ENCODE data around the gene PPP2R3B. TPM values are rescaled to one million over a fixed set of nuclear protein-coding genes. Genes with fewer than 3 reads are reported as not detected.

PPP2R3B gene
- polyA plus RNA-seq, 1 donor from 2014 or later, result 41.7 TPM

DNA sequence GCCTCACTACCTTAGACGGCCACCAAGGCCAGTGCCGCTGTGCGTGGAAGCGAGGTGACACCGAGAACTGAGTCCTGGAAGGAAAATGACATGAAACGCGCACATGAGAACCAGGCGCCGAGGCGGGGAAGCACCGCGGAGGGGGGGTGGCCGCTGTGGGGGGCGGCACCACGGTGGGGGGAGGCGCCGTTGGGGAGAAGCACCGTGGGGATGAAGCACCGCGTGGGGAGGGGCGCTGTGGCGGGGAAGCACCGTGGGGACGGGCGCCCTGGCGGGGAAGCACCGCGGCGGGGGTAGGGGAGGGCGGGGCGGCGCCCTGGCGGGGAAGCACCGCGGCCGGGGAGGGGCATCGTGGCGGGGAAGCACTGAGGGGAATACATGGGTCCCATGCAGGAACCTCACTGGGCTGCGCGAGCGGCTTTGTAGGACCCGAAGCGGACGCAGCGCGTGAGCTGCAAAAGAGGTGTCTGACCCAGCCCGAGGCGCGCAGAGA, 28.0 kb downstream of the PPP2R3B start:
- H3K27me3 ChIP-seq (ENCODE audit: insufficient read depth, low read depth, low read length), result no peaks in the 10 kb centered on the region
- no peak overlapping the region for H3K27ac ChIP-seq (ENCODE audit: low read length)
- no peak overlapping the region for H3K4me2 ChIP-seq (ENCODE audit: low read length)
- no peaks in the 10 kb centered on the region for H4K20me1 ChIP-seq (ENCODE audit: insufficient read depth)
- TF ChIP-seq RAD21 (conservative IDR thresholded peaks at IDR 0.05) (no peak), EZH2 (IDR thresholded peaks at IDR 0.05; ENCODE audit: borderline replicate concordance, insufficient read depth, low read length, poor library complexity, severe bottlenecking) (no peak), MXI1 (conservative IDR thresholded peaks at IDR 0.05; ENCODE audit: poor library complexity, severe bottlenecking) (no peak), POLR2AphosphoS5 (IDR thresholded peaks at IDR 0.05) (no peak), REST (IDR thresholded peaks at IDR 0.05; ENCODE audit: borderline replicate concordance) (no peak), SMC3 (conservative IDR thresholded peaks at IDR 0.05; ENCODE audit: poor library complexity) (no peak), TAF1 (IDR thresholded peaks at IDR 0.05; ENCODE audit: low read depth) (no peak), EP300 (conservative IDR thresholded peaks at IDR 0.05; ENCODE audit: poor library complexity, severe bottlenecking) (no peak), CTCF (IDR thresholded peaks at IDR 0.05; ENCODE audit: poor library complexity, severe bottlenecking) (no peak)
- H3K79me2 ChIP-seq (replicated peaks; ENCODE audit: insufficient read depth, low read length), result no peaks in the 10 kb centered on the region
- no peak overlapping the region for H2AFZ ChIP-seq (ENCODE audit: low read depth, low read length)
- no peak overlapping the region for H3K4me3 ChIP-seq (ENCODE audit: low read length)
- H3K9ac ChIP-seq (ENCODE audit: low read length), result no peak overlapping the region
- peaks cover 13% of the 10 kb centered on the region for H3K36me3 ChIP-seq (ENCODE audit: insufficient read depth, low read length)
- no peaks in the 10 kb centered on the region for H3K9me2 ChIP-seq (ENCODE audit: insufficient read depth, low read length)
- H3K9me3 ChIP-seq (ENCODE audit: low read length), result peaks cover 16% of the 10 kb centered on the region
- no peaks in the 10 kb centered on the region for H3F3A ChIP-seq (ENCODE audit: insufficient read depth, low read length, poor library complexity, severe bottlenecking)

DNA sequence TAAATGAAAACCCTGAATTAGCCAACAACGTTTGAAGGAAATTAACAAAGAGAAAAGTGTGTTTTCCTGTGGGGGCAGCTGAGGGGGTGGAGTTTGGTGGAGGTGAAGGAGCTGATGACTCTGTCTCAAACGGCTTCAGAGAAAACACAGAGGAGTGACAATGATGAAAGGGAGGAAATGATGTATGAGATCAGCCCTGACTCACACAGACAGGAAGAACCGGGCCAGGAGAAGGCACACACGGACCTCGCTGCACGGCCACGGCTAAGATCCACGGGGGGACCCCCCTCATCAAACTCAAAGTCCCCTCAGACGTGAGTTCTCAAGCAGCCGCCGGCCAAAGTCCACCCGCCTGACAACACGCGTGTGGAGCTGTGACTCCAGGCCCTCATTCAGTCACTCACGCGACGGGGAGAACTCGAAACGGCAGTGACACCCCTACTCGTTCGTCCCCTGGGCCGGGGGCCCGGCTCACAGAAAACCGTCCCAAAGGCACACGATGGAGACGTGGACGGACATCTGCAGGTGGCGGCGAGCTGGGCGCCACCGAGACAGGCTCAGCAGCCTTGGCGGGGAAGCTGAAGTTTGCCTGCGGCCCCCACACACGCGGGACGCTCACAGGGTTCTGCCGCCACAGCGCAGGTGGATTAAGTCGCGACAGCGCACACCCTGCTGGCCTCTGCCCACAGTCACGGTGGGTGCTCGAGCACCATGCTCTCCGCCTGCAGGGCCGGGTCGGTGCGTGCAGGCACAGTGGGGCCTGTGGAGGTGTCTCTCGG, 28.8 kb downstream of the PPP2R3B start:
- Histone ChIP-seq H3K27me3 (ENCODE audit: insufficient read depth, low read depth, low read length) (no peaks in the 10 kb centered on the region), H4K20me1 (ENCODE audit: insufficient read depth) (no peaks in the 10 kb centered on the region), H3K9me2 (ENCODE audit: insufficient read depth, low read length) (no peaks in the 10 kb centered on the region), H3K4me2 (ENCODE audit: low read length) (no peak overlapping the region), H3K27ac (ENCODE audit: low read length) (no peak overlapping the region), H3K9me3 (ENCODE audit: low read length) (peaks cover 9% of the 10 kb centered on the region), H3K4me3 (ENCODE audit: low read length) (no peak overlapping the region), H3K36me3 (ENCODE audit: insufficient read depth, low read length) (peaks cover 13% of the 10 kb centered on the region), H3K9ac (ENCODE audit: low read length) (no peak overlapping the region), H2AFZ (ENCODE audit: low read depth, low read length) (no peak overlapping the region), H3K79me2 (replicated peaks; ENCODE audit: insufficient read depth, low read length) (no peaks in the 10 kb centered on the region), H3F3A (ENCODE audit: insufficient read depth, low read length, poor library complexity, severe bottlenecking) (no peaks in the 10 kb centered on the region)
- no peak for TF ChIP-seq MXI1 (conservative IDR thresholded peaks at IDR 0.05; ENCODE audit: poor library complexity, severe bottlenecking)

Data from neural cell (in vitro differentiated cells).